Kidney epithelial cell (primary cell): ENCODE data around the gene RUNX1. TPM values are rescaled to one million over a fixed set of nuclear protein-coding genes. Genes with fewer than 3 reads are reported as not detected.

ENCODE experiments used
- DNase-seq: peaks from one replicate; pipeline ENCODE4 v3.0.0-alpha.2; 2010; ENCODE audit warnings: low read depth
- H3K27me3 ChIP-seq: 2 replicates; pipeline ENCODE4 v1.6.0; 2011; ENCODE audit warnings: low read length; ENCODE audit not compliant: control insufficient read depth, insufficient read depth
- H3K36me3 ChIP-seq: 2 replicates; pipeline ENCODE4 v1.5.1; 2011; ENCODE audit warnings: low read length; ENCODE audit not compliant: control insufficient read depth, insufficient read depth
- H3K4me3 ChIP-seq: 2 replicates; pipeline ENCODE4 v1.5.1; 2011; ENCODE audit warnings: low read depth, mild to moderate bottlenecking, control low read depth, low read length
- CTCF ChIP-seq: IDR thresholded peaks from 2 replicates; pipeline ENCODE4 v1.5.1; 2011; ENCODE audit warnings: mild to moderate bottlenecking, moderate library complexity, low read length, control low read depth, inconsistent platforms; ENCODE audit not compliant: insufficient read depth, poor library complexity, severe bottlenecking
- total RNA-seq: library from RNA; depleted of rRNA; stranded (reverse); fragments of >200 nt; gene quantifications from 2 replicates; pipeline ENCODE4 v1.2.3, GENCODE V29; 2015

RUNX1 gene
- total RNA-seq, 1 donor from 2014 or later = 43.0 TPM

GRCh38 chr21:34991366-34991957, 57.6 kb downstream of the RUNX1 start:
- Histone ChIP-seq H3K27me3 (no peaks in the 10 kb centered on the region), H3K4me3 (no peak overlapping the region), H3K36me3 (no peaks in the 10 kb centered on the region)
- DNase-seq = no peak
- no peak for TF ChIP-seq CTCF

GRCh38 chr21:34990842-34991241, 58.3 kb downstream of the RUNX1 start:
- Histone ChIP-seq H3K36me3 (no peaks in the 10 kb centered on the region), H3K4me3 (no peak overlapping the region), H3K27me3 (no peaks in the 10 kb centered on the region)
- TF ChIP-seq CTCF = no peak
- DNase-seq = no peak

- Histone ChIP-seq H3K27me3 (no peaks in the 10 kb centered on the region), H3K36me3 (no peaks in the 10 kb centered on the region), H3K4me3 (no peak overlapping the region)
- no peak for DNase-seq
- no peak for TF ChIP-seq CTCF
Observed at GRCh38 chr21:34989337-34990151, 59.6 kb downstream of the RUNX1 start.

GRCh38 chr21:34988625-34989024, 60.5 kb downstream of the RUNX1 start:
- Histone ChIP-seq H3K36me3 (no peaks in the 10 kb centered on the region), H3K4me3 (no peak overlapping the region), H3K27me3 (no peaks in the 10 kb centered on the region)
- TF ChIP-seq CTCF = no peak
- no peak for DNase-seq

- no peak for DNase-seq
- no peak for TF ChIP-seq CTCF
- Histone ChIP-seq H3K27me3 (no peaks in the 10 kb centered on the region), H3K36me3 (no peaks in the 10 kb centered on the region), H3K4me3 (no peak overlapping the region)
Observed at GRCh38 chr21:34988139-34988538, 61.0 kb downstream of the RUNX1 start.

- DNase-seq = no peak
- Histone ChIP-seq H3K27me3 (no peaks in the 10 kb centered on the region), H3K4me3 (no peak overlapping the region), H3K36me3 (no peaks in the 10 kb centered on the region)
- no peak for TF ChIP-seq CTCF
Observed at GRCh38 chr21:34987501-34988072, 61.5 kb downstream of the RUNX1 start.
